ENCODE data around the gene RBM3. TPM values are rescaled to one million over a fixed set of nuclear protein-coding genes. Genes with fewer than 3 reads are reported as not detected.

The RBM3 gene
- total and polyA plus RNA-seq, 2 of the 8 experiments (the other 6 are each of a cell fraction or from before 2014, with no cell fraction given) = 99.6 to 164 TPM

DNA sequence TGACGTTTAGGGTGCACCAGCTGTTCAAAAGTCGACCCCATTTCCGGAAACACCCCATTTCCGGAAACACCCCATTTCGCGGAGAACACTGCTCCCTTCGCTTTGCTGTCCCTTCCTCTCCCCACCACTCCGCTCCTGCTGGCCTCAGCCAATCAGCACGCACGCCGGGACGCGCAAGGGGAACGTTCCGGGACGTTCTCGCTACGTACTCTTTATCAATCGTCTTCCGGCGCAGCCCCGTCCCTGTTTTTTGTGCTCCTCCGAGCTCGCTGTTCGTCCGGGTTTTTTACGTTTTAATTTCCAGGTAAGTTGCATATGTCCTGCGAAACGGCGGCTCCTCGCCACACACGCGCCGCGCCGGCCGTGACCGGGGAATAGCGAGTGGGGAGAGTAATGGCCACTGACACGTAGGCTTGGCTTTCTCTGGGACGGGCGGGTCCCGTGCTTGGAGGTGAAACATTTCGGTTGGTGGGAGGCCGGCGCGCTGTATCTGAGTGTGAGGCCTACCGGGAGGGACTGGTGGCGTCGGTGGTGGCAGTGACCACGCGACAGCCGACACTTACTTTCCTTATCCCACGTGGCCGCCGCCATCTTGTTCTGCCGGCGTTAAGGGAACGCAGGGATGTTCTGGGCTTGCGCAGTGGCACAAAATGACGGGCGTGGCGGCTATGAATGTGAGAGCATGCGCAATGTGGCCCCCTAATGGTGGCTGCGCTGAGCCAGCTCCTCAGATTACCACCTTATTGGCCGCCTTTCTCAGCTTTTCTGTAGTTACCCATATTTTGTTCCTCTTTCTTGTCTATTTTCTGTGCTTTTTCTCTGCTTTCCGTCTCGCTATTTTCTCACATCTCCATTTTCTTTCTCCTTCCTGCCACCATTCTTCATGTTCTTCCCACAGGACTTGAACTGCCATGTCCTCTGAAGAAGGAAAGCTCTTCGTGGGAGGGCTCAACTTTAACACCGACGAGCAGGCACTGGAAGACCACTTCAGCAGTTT, at the start of gene RBM3 (continued):
- TF ChIP-seq SP4 (IDR thresholded peaks at IDR 0.05; ENCODE audit: low read length) (no peak), CREB1 (IDR thresholded peaks at IDR 0.05) (0 out of 2 replicates have a peak, but pooled peaks have one; percentile 8), TAF7 (optimal IDR thresholded peaks at IDR 0.05; ENCODE audit: borderline replicate concordance, low read depth, low read length) (peak; percentile 59), POLR2AphosphoS5 (IDR thresholded peaks at IDR 0.05; ENCODE audit: low read depth, low read length) (peak; percentile 88), ZNF274 (IDR thresholded peaks at IDR 0.05; ENCODE audit: borderline replicate concordance, extremely low read depth, low read length) (no peak), KDM4A (IDR thresholded peaks at IDR 0.05; ENCODE audit: low read depth, low read length, severe bottlenecking) (no peak), TBP (IDR thresholded peaks at IDR 0.05; ENCODE audit: low read depth, low read length) (peak; percentile 87), GABPA (IDR thresholded peaks at IDR 0.05; ENCODE audit: borderline replicate concordance, insufficient read depth, low read length) (peak; percentile 87), EZH2 (IDR thresholded peaks at IDR 0.05; ENCODE audit: low read depth, low read length, severe bottlenecking) (no peak), TCF12 (IDR thresholded peaks at IDR 0.05; ENCODE audit: low read depth, low read length) (no peak), CBX5 (IDR thresholded peaks at IDR 0.05; ENCODE audit: low read depth, low read length) (no peak)
- TF ChIP-seq, protein P1, sequence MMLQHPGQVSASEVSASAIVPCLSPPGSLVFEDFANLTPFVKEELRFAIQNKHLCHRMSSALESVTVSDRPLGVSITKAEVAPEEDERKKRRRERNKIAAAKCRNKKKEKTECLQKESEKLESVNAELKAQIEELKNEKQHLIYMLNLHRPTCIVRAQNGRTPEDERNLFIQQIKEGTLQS (IDR thresholded peaks at IDR 0.05; ENCODE audit: insufficient read depth, low read depth, low read length) = no peak
- TF ChIP-seq, protein P2, sequence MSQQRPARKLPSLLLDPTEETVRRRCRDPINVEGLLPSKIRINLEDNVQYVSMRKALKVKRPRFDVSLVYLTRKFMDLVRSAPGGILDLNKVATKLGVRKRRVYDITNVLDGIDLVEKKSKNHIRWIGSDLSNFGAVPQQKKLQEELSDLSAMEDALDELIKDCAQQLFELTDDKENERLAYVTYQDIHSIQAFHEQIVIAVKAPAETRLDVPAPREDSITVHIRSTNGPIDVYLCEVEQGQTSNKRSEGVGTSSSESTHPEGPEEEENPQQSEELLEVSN (IDR thresholded peaks at IDR 0.05) = peak; percentile 55; the same call in 1 of the 2 replicates
- TF ChIP-seq, protein P3, sequence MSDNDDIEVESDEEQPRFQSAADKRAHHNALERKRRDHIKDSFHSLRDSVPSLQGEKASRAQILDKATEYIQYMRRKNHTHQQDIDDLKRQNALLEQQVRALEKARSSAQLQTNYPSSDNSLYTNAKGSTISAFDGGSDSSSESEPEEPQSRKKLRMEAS (IDR thresholded peaks at IDR 0.05) = peak; percentile 97
